ENCODE data around the gene NOBOX. TPM values are rescaled to one million over a fixed set of nuclear protein-coding genes. Genes with fewer than 3 reads are reported as not detected.

The NOBOX gene
- total RNA-seq, 2 experiments from 2014 or later: not detected

DNA sequence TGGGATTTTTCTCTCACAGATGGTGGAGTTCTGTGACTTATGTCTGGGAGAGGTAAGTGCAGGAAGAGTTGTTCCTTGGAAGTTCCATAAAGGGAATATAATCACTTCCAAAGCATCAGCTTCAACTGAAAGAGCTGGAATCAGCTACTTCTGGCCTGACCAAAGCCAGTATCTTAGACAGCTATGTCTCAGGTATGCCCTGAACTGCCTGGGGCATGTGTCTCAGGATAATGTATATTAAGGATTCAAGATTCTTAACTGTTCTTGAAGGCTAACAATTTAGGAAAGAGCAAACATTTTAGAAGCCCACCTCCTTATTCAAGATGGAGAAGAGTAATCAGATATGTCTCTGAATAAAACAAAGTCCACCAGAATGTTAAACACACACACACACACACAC is 12.4 kb upstream of the NOBOX start:
- peaks cover 3% of the 10 kb centered on the region for H3K9me3 Mint-ChIP-seq
- no peaks in the 10 kb centered on the region for H3K4me1 Mint-ChIP-seq (ENCODE audit: low read depth)
- ATAC-seq: no peak
- ChIA-PET POLR2A (no interaction called here), CTCF (interaction anchor here (2.9 kb wide), 1 partner anchor 22 kb away, joined by 9 read pairs; no protein-coding TSS in a partner anchor)
- TF ChIP-seq, protein P1, sequence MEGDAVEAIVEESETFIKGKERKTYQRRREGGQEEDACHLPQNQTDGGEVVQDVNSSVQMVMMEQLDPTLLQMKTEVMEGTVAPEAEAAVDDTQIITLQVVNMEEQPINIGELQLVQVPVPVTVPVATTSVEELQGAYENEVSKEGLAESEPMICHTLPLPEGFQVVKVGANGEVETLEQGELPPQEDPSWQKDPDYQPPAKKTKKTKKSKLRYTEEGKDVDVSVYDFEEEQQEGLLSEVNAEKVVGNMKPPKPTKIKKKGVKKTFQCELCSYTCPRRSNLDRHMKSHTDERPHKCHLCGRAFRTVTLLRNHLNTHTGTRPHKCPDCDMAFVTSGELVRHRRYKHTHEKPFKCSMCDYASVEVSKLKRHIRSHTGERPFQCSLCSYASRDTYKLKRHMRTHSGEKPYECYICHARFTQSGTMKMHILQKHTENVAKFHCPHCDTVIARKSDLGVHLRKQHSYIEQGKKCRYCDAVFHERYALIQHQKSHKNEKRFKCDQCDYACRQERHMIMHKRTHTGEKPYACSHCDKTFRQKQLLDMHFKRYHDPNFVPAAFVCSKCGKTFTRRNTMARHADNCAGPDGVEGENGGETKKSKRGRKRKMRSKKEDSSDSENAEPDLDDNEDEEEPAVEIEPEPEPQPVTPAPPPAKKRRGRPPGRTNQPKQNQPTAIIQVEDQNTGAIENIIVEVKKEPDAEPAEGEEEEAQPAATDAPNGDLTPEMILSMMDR (IDR thresholded peaks at IDR 0.05): no peak
- H3K27me3 Mint-ChIP-seq: peaks cover 10% of the 10 kb centered on the region
- no peak overlapping the region for H3K4me3 Mint-ChIP-seq
- DNase-seq: no peak
- intact Hi-C loops (cut with micrococcal nuclease): no loop called here
- H3K27ac Mint-ChIP-seq: no peak overlapping the region
- H3K36me3 Mint-ChIP-seq (ENCODE audit: low read depth): no peaks in the 10 kb centered on the region

DNA sequence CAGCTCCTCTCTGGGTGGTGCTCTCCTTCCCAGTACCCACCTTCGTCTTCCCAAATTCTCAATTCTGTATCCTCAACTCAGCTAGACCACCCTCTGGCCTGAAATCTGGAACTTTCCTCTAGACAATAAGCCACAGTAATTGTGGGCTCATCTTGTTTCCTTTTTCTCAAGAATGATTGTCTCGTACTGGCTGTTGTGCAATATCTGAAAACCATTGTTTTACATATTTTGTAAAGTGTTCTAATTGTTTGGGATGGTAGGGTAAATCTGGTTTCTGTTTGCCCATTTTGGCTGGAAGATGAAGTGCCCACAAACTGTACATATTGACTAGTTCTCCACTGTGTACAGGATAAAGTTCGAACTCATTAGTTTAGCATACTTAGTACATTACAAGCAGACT is 11.3 kb upstream of the NOBOX start:
- POLR2A ChIA-PET: no interaction called here

DNA sequence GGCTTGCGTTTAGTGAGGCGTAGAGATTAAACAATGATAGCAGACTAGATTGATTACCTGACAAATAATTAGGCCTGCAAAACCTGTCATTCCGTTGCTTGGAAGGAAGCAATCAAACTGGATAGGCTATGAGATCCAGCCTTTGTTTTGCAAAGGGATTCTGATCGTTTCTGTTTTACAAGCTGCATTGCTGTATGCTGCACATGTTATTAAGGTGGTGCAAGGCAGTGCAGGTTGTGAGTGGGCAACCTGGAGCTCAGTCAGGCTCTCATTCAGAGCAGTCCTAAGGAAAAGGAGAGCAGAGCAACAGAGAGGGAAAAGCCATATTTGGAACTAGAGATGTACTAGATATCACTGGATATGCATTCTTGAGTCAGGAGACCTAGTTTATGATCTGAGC is 6.9 kb upstream of the NOBOX start:
- POLR2A ChIA-PET: interaction anchor here (1.1 kb wide), 1 partner anchor 14 kb away, joined by 3 read pairs; no protein-coding TSS in a partner anchor
- no peak overlapping the region for H3K27ac Mint-ChIP-seq
- TF ChIP-seq, protein P1 (IDR thresholded peaks at IDR 0.05): no peak

More for the DNA sequence above, 11.3 kb upstream of the NOBOX start:
- Mint-ChIP-seq H3K27me3 (peaks cover 12% of the 10 kb centered on the region), H3K27ac (no peak overlapping the region), H3K4me3 (no peak overlapping the region), H3K9me3 (peaks cover 3% of the 10 kb centered on the region), H3K36me3 (ENCODE audit: low read depth) (no peaks in the 10 kb centered on the region), H3K4me1 (ENCODE audit: low read depth) (no peaks in the 10 kb centered on the region)
- TF ChIP-seq, protein P1 (IDR thresholded peaks at IDR 0.05): no peak
- ATAC-seq: no peak
- DNase-seq: no peak
- CTCF ChIA-PET: interaction anchor here (2.9 kb wide), 1 partner anchor 23 kb away, joined by 9 read pairs; no protein-coding TSS in a partner anchor
- intact Hi-C loops (cut with micrococcal nuclease): no loop called here

DNA sequence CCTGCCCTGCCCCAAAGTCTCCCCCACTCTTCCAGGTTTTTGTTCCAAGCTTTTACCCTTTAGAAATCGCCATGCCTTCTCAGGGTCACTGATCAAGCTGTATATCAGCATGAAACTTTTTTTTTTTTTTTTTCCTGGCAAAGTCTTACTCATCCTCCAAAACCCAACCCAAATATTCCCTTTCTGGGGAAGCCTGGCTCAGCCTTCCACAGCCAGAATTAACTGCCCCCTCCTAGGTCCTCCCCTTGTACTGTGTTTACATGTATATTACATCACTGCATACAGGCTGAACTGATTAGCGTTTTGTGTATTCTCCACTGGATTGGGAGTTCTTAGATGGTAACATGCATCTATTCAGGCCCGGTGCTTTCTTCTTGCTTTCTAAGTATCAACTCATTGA is 4.6 kb upstream of the NOBOX start:
- ChIA-PET POLR2A (no interaction called here), CTCF (no interaction called here)
- no peaks in the 10 kb centered on the region for H3K4me1 Mint-ChIP-seq (ENCODE audit: low read depth)
- no peaks in the 10 kb centered on the region for H3K36me3 Mint-ChIP-seq (ENCODE audit: low read depth)
- H3K27me3 Mint-ChIP-seq: peaks cover 7% of the 10 kb centered on the region
- ATAC-seq: no peak
- intact Hi-C loops (cut with micrococcal nuclease): no loop called here
- TF ChIP-seq, protein P1 (IDR thresholded peaks at IDR 0.05): no peak
- no peak for DNase-seq
- H3K4me3 Mint-ChIP-seq: no peak overlapping the region
- H3K9me3 Mint-ChIP-seq: no peaks in the 10 kb centered on the region
- H3K27ac Mint-ChIP-seq: no peak overlapping the region

More for the DNA sequence above, 6.9 kb upstream of the NOBOX start:
- CTCF ChIA-PET: interaction anchor here (1.3 to 1.7 kb wide), 2 partner anchors 19 to 27 kb away, joined by 4 to 8 read pairs; no protein-coding TSS in a partner anchor
- Mint-ChIP-seq H3K9me3 (no peaks in the 10 kb centered on the region), H3K27me3 (peaks cover 14% of the 10 kb centered on the region), H3K36me3 (ENCODE audit: low read depth) (no peaks in the 10 kb centered on the region), H3K4me3 (no peak overlapping the region), H3K4me1 (ENCODE audit: low read depth) (no peaks in the 10 kb centered on the region)
- ATAC-seq (no peak), DNase-seq (no peak)
- intact Hi-C loops (cut with micrococcal nuclease): no loop called here

DNA sequence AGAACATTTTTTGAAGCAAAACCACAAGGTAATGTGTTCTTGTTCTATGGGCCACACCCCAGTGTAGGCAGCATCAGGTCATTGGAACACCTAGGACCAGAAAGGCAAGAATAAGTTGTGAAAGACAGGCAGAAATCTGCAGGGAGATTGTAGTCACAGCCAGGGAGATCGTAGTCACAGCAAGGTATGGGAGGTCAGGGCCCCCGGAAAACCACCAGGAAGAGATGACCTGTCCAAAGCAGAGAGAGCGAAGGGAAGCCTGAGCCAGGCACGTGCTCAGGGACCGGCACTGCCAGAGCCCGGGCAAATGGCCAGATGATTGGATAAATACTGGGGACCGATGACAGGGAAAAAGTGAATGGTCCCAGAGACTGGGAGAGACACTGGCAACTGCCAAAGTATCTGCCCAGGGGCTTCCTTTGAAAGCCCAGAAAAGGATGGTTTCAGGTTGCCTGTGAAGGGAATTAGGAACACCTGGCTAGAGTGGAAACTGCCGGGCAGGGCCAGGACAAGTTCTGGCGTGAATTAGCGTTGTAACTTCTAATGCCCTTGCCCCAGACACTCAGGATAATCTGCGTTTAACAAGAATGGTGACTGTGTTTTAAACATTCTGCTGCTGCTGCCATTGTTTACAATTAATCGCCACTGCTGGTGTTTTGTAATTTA is 3.9 kb upstream of the NOBOX start:
- Mint-ChIP-seq H3K4me1 (ENCODE audit: low read depth) (no peaks in the 10 kb centered on the region), H3K9me3 (no peaks in the 10 kb centered on the region), H3K36me3 (ENCODE audit: low read depth) (no peaks in the 10 kb centered on the region), H3K27ac (no peak overlapping the region), H3K4me3 (no peak overlapping the region), H3K27me3 (peaks cover 7% of the 10 kb centered on the region)
- TF ChIP-seq, protein P1 (IDR thresholded peaks at IDR 0.05): no peak
- intact Hi-C loops (cut with micrococcal nuclease): no loop called here
- no peak for ATAC-seq
- ChIA-PET POLR2A (no interaction called here), CTCF (interaction anchor here (1.2 kb wide), 1 partner anchor 15 kb away, joined by 3 read pairs; no protein-coding TSS in a partner anchor)
- DNase-seq: no peak

Data from activated CD8-positive, alpha-beta T cell treated with anti-CD3 and anti-CD28 coated beads for 36 hours (primary cell).